ENCODE results near the gene PRR16.
A peak's percentile ranks its signal among the peaks of the same experiment; 100 is the strongest.

The PRR16 gene

GRCh38 chr5:120576588-120576987 is 112.5 kb downstream of the PRR16 start:
- no peak for DNase-seq (ENCODE audit: low read depth)

GRCh38 chr5:120582635-120583034 is 118.5 kb downstream of the PRR16 start:
- no peak for DNase-seq (ENCODE audit: low read depth)

GRCh38 chr5:120586646-120587045 is 122.5 kb downstream of the PRR16 start:
- no peak for DNase-seq (ENCODE audit: low read depth)

- no peak for DNase-seq (ENCODE audit: low read depth)
These were observed 127.8 kb downstream of the PRR16 start for GRCh38 chr5:120591911-120592310.

GRCh38 chr5:120599576-120599975 is 135.5 kb downstream of the PRR16 start:
- no peak for DNase-seq (ENCODE audit: low read depth)

- no peak for DNase-seq (ENCODE audit: low read depth)
These were observed 136.5 kb downstream of the PRR16 start for GRCh38 chr5:120600639-120601038.

GRCh38 chr5:120602033-120602432 is 137.9 kb downstream of the PRR16 start:
- DNase-seq (ENCODE audit: low read depth): no peak

- peak; percentile 83 for DNase-seq (ENCODE audit: low read depth)
These were observed 140.8 kb downstream of the PRR16 start for GRCh38 chr5:120604884-120605283.

- DNase-seq (ENCODE audit: low read depth): no peak
These were observed 141.4 kb downstream of the PRR16 start for GRCh38 chr5:120605325-120606079.

GRCh38 chr5:120609570-120609969 is 145.5 kb downstream of the PRR16 start:
- no peak for DNase-seq (ENCODE audit: low read depth)

GRCh38 chr5:120610145-120610544 is 146.0 kb downstream of the PRR16 start:
- DNase-seq (ENCODE audit: low read depth): no peak

GRCh38 chr5:120613729-120614128 is 149.6 kb downstream of the PRR16 start:
- no peak for DNase-seq (ENCODE audit: low read depth)

GRCh38 chr5:120614531-120615180 is 150.6 kb downstream of the PRR16 start:
- DNase-seq (ENCODE audit: low read depth): no peak

- peak; percentile 47 for DNase-seq (ENCODE audit: low read depth)
These were observed 152.0 kb downstream of the PRR16 start for GRCh38 chr5:120615967-120616645.

- DNase-seq (ENCODE audit: low read depth): no peak
These were observed 157.2 kb downstream of the PRR16 start for GRCh38 chr5:120621339-120621738.

- no peak for DNase-seq (ENCODE audit: low read depth)
These were observed 160.0 kb downstream of the PRR16 start for GRCh38 chr5:120624021-120624563.

- DNase-seq (ENCODE audit: low read depth): no peak
These were observed 164.1 kb downstream of the PRR16 start for GRCh38 chr5:120628156-120628555.

- no peak for DNase-seq (ENCODE audit: low read depth)
These were observed 166.4 kb downstream of the PRR16 start for GRCh38 chr5:120630550-120630949.

GRCh38 chr5:120631611-120632010 is 167.5 kb downstream of the PRR16 start:
- no peak for DNase-seq (ENCODE audit: low read depth)

GRCh38 chr5:120632430-120632829 is 168.3 kb downstream of the PRR16 start:
- no peak for DNase-seq (ENCODE audit: low read depth)

- no peak for DNase-seq (ENCODE audit: low read depth)
These were observed 174.3 kb downstream of the PRR16 start for GRCh38 chr5:120638449-120638848.

- no peak for DNase-seq (ENCODE audit: low read depth)
These were observed 176.7 kb downstream of the PRR16 start for GRCh38 chr5:120640778-120641177.

- DNase-seq (ENCODE audit: low read depth): no peak
These were observed 180.4 kb downstream of the PRR16 start for GRCh38 chr5:120644516-120644915.

Data from GM04504 (cell line).